ENCODE results near the gene SLC9A9. TPM values are rescaled to one million over a fixed set of nuclear protein-coding genes. Genes with fewer than 3 reads are reported as not detected.

Gene SLC9A9
- total RNA-seq, 4 donors from 2014 or later: 1.7 to 8.2 (median 3.6) TPM

DNA sequence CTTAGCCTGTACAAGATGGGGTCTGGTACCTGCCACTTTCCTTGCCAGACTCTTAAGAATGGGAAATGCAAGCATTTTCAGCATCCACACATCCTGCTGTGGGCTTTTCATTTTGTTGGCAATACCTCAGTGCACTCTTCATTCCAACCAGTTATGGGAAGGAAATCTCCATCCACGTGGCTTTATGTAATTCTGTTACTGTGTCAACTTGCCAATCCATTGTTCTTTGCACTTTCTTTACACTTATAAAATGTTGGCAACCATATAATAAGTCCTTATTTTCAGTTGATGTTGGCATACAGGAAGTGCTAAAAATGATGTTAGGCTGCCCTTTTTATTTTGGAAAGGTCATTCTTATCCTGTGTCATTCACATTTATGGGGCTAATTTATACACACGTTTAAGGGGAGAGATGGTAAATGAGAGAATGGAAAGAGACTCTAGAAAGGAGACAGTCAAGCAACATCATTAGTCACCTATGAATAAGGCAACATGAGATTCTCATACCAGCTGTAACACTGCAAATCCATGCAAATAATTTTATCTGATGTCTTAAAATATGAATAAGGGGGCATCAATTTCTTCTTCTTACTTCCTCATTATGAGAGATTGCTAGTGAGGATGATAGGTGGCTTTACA, 490.0 kb downstream of the SLC9A9 start:
- TF ChIP-seq, protein P1, sequence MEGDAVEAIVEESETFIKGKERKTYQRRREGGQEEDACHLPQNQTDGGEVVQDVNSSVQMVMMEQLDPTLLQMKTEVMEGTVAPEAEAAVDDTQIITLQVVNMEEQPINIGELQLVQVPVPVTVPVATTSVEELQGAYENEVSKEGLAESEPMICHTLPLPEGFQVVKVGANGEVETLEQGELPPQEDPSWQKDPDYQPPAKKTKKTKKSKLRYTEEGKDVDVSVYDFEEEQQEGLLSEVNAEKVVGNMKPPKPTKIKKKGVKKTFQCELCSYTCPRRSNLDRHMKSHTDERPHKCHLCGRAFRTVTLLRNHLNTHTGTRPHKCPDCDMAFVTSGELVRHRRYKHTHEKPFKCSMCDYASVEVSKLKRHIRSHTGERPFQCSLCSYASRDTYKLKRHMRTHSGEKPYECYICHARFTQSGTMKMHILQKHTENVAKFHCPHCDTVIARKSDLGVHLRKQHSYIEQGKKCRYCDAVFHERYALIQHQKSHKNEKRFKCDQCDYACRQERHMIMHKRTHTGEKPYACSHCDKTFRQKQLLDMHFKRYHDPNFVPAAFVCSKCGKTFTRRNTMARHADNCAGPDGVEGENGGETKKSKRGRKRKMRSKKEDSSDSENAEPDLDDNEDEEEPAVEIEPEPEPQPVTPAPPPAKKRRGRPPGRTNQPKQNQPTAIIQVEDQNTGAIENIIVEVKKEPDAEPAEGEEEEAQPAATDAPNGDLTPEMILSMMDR (IDR thresholded peaks at IDR 0.05 in 4 of 5, conservative IDR thresholded peaks at IDR 0.05 in 1 of 5): no peak
- TF ChIP-seq POLR2A (IDR thresholded peaks at IDR 0.05): no peak
- H3K4me3 ChIP-seq: no peak overlapping the region
- H3K27me3 ChIP-seq: no peaks in the 10 kb centered on the region
- H3K36me3 ChIP-seq: no peaks in the 10 kb centered on the region
- in situ Hi-C loops (cut with MboI; ENCODE audit: low sequenced_read_pairs in 4 of 4): no loop called here
- no peaks in the 10 kb centered on the region for H3K9me3 ChIP-seq
- ATAC-seq (peak in 1 of 2 donors; percentile 33), DNase-seq (no peak)
- no peak overlapping the region for H3K27ac ChIP-seq
- no peaks in the 10 kb centered on the region for H3K4me1 ChIP-seq
- intact Hi-C loops (cut with DNase I; ENCODE audit: low total_unique reads): no loop called here

GRCh38 chr3:143357700-143358099, 490.6 kb downstream of the SLC9A9 start:
- no peak for TF ChIP-seq POLR2A (IDR thresholded peaks at IDR 0.05)
- TF ChIP-seq, protein P1 (IDR thresholded peaks at IDR 0.05 in 4 of 5, conservative IDR thresholded peaks at IDR 0.05 in 1 of 5): no peak
- Histone ChIP-seq H3K27me3 (no peaks in the 10 kb centered on the region), H3K9me3 (no peaks in the 10 kb centered on the region), H3K27ac (no peak overlapping the region), H3K4me1 (no peaks in the 10 kb centered on the region), H3K36me3 (no peaks in the 10 kb centered on the region), H3K4me3 (no peak overlapping the region)
- ATAC-seq (no peak), DNase-seq (no peak)
- intact Hi-C loops (cut with DNase I; ENCODE audit: low total_unique reads): no loop called here
- in situ Hi-C loops (cut with MboI; ENCODE audit: low sequenced_read_pairs in 4 of 4): no loop called here

DNA sequence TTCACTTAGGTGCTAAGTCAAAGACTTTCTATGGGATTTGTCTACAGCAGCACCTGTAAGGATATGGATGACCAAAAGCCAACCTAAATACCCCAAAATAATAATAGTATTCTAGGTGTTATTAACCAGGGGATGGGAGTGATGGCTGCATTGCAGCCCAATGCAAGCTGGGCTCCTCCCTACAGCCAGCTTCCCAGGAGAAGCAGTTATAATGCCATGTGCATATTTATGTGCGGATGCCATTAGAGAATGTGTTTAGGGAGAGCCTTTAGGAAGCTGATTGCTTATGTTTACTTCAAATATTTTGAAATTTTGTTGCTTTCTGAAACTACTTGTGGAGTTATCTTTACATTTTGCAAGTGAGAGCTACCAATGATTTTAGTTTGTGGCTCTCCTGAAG, 491.4 kb downstream of the SLC9A9 start:
- intact Hi-C loops (cut with DNase I; ENCODE audit: low total_unique reads) (no loop called here), in situ Hi-C loops (cut with MboI; ENCODE audit: low sequenced_read_pairs in 4 of 4) (no loop called here)
- Histone ChIP-seq H3K27ac (no peak overlapping the region), H3K4me3 (no peak overlapping the region), H3K36me3 (no peaks in the 10 kb centered on the region), H3K27me3 (no peaks in the 10 kb centered on the region), H3K9me3 (no peaks in the 10 kb centered on the region), H3K4me1 (no peaks in the 10 kb centered on the region)
- DNase-seq (no peak), ATAC-seq (no peak)
- no peak for TF ChIP-seq POLR2A (IDR thresholded peaks at IDR 0.05)
- TF ChIP-seq, protein P1 (IDR thresholded peaks at IDR 0.05 in 4 of 5, conservative IDR thresholded peaks at IDR 0.05 in 1 of 5): no peak

DNA sequence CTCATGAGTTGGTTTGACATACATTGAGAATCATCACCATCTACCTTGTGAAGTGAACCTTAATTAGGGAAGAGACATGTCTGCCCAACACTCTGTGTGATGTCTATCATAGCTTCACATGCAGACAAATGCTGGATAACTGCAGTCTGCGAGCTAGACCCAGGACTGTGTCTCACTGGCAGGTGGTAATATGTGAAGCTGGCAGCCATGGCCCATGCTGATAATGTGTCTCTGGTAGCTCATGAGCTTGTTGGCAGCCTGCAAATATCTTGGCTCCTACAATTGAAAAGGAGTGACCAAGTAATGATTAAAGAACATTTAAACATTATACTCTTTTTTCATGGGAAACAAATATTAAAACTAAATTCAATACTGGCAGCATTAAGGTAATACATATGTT, 493.9 kb downstream of the SLC9A9 start:
- intact Hi-C loops (cut with DNase I; ENCODE audit: low total_unique reads): no loop called here
- DNase-seq (no peak), ATAC-seq (no peak)
- in situ Hi-C loops (cut with MboI; ENCODE audit: low sequenced_read_pairs in 4 of 4): no loop called here
- Histone ChIP-seq H3K36me3 (no peaks in the 10 kb centered on the region), H3K27ac (no peak overlapping the region), H3K9me3 (no peaks in the 10 kb centered on the region), H3K27me3 (no peaks in the 10 kb centered on the region), H3K4me3 (no peak overlapping the region), H3K4me1 (no peaks in the 10 kb centered on the region)
- TF ChIP-seq, protein P1 (IDR thresholded peaks at IDR 0.05 in 4 of 5, conservative IDR thresholded peaks at IDR 0.05 in 1 of 5): no peak
- TF ChIP-seq POLR2A (IDR thresholded peaks at IDR 0.05): no peak
